DMS153 treated with DMSO at 0.1 percent for 48 hours (cell line): ENCODE measurements around the gene EXOSC10.
A peak's percentile ranks its signal among the peaks of the same experiment; 100 is the strongest.
"Not testable (repeated sequence)": the region's sequence is repeated elsewhere in the genome, so short reads cannot be mapped to it uniquely, and the experiment has no call there.

ENCODE experiments used
- DNase-seq: peaks from one replicate; lab custom pipeline; 2025; ENCODE audit not compliant: unreplicated experiment; lab: John Stamatoyannopoulos, UW

EXOSC10 gene

DNA sequence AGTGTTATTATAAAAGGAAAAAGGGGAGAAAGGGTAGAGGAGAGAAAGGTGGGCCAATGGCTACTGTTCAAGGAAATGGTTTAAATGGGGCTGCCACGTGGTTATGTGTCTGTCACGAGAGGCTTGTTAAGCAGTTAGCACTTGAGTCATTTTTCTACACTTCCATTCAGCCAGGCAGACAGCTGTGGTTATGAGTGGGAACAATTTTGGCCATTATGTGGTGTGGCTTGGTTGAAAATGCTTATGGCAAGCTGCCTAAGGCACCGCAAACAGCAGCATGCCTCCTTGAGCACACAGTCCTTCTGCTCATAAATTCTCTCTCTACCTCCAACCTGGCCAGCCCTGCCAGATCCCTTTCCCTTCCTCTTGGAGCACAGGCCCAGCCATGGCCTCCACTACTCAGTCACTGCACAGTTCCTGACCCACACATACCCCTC, 36.7 kb downstream of the EXOSC10 start:
- DNase-seq = no peak

GRCh38 chr1:11061652-11062365, 37.9 kb downstream of the EXOSC10 start:
- no peak for DNase-seq

GRCh38 chr1:11059968-11060830, 39.5 kb downstream of the EXOSC10 start, which contains the start of gene SRM:
SRM (minus strand) TSS chr1:11060018; CDS start chr1:11059943, 75 bp downstream.
- peak; percentile 91 for DNase-seq

DNA sequence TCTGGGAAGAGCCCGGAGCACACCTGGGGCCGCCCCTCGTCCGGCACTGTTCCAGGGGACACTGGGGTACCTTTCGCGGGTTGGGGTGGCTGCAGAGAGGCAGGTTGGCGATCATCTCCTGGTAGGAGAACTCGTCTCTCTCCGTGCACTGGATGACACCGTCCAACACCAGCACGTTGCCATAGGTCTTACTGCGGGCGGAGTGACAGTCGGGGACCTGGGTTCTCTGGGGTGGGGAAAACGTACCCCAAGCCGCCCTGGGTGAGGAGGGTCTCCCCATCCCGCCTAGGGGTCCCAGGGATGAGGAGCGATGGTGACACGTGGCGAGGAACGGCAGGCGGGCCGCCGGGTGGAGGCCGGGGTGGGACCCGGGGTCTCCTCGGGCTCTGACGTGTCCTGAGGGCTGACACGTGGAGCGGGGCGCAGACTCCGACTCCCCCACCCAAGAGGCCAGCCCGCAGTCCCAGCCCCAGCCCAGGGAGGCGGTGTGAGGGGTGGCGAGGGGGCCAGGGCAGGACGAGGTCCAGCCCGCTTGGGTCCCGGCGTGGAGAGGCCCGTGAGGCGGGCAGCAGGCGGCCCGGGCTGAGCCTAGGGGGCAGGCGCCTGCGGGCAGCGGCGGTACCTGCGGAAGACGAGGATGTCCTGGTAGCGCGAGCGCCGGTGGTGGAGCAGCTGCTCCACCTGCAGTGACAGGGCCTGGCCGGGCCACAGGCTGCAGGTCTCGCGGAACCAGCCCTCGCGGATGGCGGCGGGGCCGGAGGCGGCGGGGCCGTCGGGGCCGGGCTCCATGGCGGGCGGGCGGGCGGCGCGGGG, 40.3 kb downstream of the EXOSC10 start:
- no peak for DNase-seq

- DNase-seq = no peak
These were observed 41.0 kb downstream of the EXOSC10 start for GRCh38 chr1:11058595-11059154.

GRCh38 chr1:11058026-11058425, 41.6 kb downstream of the EXOSC10 start:
- DNase-seq = no peak

- no peak for DNase-seq
These were observed 42.2 kb downstream of the EXOSC10 start for GRCh38 chr1:11057477-11057876.

GRCh38 chr1:11056504-11056903, 43.2 kb downstream of the EXOSC10 start:
- DNase-seq = no peak

DNA sequence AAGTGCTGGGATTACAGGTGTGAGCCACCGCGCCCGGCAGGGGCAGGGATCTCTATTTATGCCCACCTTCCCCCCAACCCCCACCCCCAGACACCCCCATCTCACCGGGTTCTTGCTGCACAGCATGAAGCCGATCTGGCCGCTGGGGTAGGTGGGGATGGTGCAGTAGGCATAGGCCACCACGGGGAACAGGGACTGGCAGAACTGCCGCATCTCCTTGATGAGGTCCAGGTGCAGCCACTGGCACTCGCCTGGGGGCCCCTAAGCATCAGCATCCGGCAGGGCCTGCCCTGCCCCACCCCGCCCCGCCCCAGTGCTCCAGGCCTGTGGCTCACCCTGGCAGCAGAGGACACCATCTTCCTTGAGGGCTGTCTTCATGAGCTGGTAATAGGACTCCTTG, 44.0 kb downstream of the EXOSC10 start:
- DNase-seq = no peak

GRCh38 chr1:11054666-11055065, 45.0 kb downstream of the EXOSC10 start:
- DNase-seq = no peak

GRCh38 chr1:11054181-11054580, 45.5 kb downstream of the EXOSC10 start:
- no peak for DNase-seq

DNA sequence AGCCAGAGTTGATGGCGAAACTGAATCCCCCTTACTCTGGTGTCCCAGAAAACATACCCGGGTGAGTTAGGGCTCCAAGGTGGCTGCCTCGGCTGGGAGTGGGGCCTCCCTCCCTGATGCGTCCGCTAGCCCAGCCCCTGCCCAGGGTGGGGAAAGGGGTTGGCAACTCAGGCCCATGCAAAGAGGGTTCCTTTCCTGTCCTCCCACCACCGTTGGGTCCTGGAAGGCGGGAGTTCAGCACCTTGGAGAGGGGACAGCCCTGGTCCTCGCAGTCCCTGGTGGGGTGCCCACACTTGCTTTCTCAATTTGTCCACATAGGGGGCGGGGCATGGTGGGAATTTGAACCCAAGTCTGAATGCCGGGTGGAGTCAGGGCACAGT, 45.9 kb downstream of the EXOSC10 start:
- no peak for DNase-seq

- DNase-seq = peak; percentile 69
These were observed 46.6 kb downstream of the EXOSC10 start for GRCh38 chr1:11052839-11053757.

DNA sequence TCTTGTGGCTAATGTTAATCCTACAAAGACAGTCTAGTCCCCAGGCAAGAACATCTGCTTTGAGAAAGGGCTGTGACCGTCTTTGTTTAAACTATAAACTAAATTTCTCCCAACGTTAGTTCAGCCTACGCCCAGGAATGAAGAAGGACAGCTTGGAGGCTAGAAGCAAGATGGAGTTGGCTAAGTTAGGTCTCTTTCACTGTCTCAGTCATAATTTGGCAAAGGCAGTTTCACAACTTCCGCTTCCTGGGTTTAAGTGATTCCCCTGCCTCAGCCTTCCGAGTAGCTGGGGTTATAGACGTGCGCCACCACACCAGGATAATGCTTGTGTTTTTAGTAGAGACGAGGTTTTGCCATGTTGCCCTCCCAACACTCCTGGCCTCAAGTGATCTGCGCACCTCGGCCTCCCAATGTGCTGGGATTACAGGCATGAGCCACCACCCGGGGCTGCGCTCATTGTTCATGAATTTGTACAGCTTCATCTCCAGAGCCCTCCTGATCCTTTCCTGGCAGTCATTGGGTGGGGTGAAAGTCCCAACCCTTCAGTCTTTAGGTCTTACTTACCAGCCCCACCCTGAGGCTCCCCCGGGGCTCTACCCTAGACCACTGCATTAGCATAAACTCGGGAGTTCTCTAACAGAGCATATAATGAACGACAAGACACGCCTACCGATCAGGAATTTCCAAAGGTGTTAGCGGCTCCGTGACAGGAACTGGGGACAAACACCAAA, 47.7 kb downstream of the EXOSC10 start:
- DNase-seq = peak; percentile 70

DNA sequence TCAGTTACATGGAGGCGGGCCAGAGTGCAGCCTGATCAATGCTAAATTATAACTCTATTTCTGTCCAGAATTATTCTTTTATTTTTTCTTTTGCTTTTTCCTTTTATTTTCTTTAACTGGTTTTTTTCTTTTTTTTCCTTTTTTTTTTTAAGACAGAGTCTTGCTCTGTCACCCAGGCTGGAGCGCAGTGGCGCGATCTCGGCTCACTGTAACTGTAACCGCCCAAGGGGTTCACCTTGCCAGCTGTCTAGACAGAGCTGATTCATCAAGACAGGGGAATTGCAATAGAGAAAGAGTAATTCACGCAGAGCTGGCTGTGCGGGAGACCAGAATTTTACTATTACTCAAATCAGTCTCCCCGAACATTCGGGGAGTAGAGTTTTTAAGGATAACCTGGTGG, 48.5 kb downstream of the EXOSC10 start:
- DNase-seq = not testable (repeated sequence)

GRCh38 chr1:11046625-11047365, 52.9 kb downstream of the EXOSC10 start, which contains the start of gene MASP2:
MASP2 (minus strand) TSS chr1:11047239; CDS start chr1:11047207, 32 bp downstream.
- DNase-seq = no peak

DNA sequence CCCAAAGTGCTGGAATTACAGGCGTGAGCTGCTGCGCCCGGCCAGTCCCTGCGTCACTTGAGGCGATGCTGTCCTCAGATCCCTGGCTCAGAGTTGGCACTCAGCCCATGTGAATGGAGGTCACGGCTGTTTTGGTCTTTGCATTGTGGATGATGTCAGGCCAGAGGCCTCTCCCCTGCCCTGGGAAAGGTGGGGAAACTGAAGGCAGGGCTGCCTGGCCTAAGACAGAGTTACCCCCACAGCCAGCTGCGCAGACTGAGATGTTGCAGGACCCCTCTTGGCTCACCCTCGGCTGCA, 53.5 kb downstream of the EXOSC10 start:
- no peak for DNase-seq

DNA sequence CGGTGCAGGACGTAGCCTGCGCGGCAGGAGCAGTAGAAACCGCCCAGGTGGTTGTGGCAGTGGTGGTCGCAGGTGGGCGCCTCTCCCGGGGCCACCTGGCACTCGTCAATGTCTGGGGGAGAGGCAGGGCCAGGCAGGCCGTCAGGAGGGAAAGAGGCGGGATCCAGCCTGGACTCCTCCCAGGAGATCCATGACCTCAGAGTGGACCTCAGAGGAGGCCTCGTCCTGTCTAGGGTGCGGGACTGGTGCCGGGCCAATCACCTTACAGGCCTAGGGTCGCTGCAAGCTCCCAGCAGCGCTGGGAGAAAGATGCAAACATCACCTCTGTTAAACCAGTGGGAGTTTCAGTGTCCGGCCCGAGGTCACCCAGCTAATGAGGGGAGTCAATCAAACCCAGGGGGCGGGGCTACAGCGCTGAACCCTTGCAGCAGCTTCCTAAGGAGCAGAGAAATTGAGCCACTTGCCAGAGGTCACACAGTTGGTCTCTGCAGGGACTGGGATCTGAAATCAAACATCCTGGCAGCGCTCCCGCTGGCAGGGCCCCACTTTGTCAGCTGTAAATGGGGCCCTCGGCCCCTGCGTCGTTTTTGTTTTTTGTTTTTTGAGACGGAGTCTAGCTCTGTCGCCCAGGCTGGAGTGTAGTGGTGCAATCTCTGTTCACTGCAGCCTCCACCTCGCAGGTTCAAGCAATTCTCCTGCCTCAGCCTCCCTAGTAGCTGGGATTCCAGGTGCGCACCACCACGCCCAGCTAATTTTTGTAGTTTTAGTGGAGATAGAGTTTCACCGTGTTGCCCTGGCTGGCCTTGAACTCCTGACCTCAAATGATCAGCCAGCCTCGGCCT, 54.0 kb downstream of the EXOSC10 start:
- DNase-seq = no peak
